Mesenchymal stem cell (in vitro differentiated cells and primary cell): ENCODE data around the gene SRC.

ENCODE experiments used
- DNase-seq: peaks from one replicate; pipeline ENCODE4 v3.0.0-alpha.2; 2013
- H2AFZ ChIP-seq: one replicate; pipeline ENCODE4 v1.6.1; 2013; ENCODE audit warnings: low read depth, mild to moderate bottlenecking, control low read depth, inconsistent platforms, low read length, moderate library complexity
- H2AK5ac ChIP-seq: 2 replicates; pipeline ENCODE4 v1.6.1; 2013; ENCODE audit warnings: low read length, moderate library complexity, mild to moderate bottlenecking, inconsistent platforms; ENCODE audit not compliant: severe bottlenecking
- H2BK120ac ChIP-seq: one replicate; pipeline ENCODE4 v1.6.1; 2013; ENCODE audit warnings: low read depth, mild to moderate bottlenecking, inconsistent platforms, low read length, moderate library complexity
- H2BK12ac ChIP-seq, 2 experiments: one replicate each; pipeline ENCODE4 v1.6.1; 2013; ENCODE audit warnings: inconsistent platforms in 2 of 2, low read length in 2 of 2, mild to moderate bottlenecking in 2 of 2, moderate library complexity in 2 of 2, control low read depth in 1 of 2
- H2BK15ac ChIP-seq: one replicate; pipeline ENCODE4 v1.6.1; 2013; ENCODE audit warnings: mild to moderate bottlenecking, low read depth, inconsistent platforms; ENCODE audit not compliant: poor library complexity, severe bottlenecking
- H2BK5ac ChIP-seq: 2 replicates; pipeline ENCODE4 v1.6.1; 2013; ENCODE audit warnings: low read depth, mild to moderate bottlenecking, low read length, control low read depth, inconsistent platforms; ENCODE audit not compliant: poor library complexity, severe bottlenecking
- H3K14ac ChIP-seq, 2 experiments: one replicate each; pipeline ENCODE4 v1.6.1; 2013; ENCODE audit warnings: inconsistent platforms in 2 of 2, low read length in 2 of 2, control low read depth in 1 of 2, mild to moderate bottlenecking in 1 of 2, moderate library complexity in 1 of 2
- H3K18ac ChIP-seq, 2 experiments: one replicate each; pipeline ENCODE4 v1.6.1; 2013; ENCODE audit warnings: inconsistent platforms in 2 of 2, low read length in 2 of 2, control low read depth in 1 of 2, low read depth in 1 of 2, mild to moderate bottlenecking in 1 of 2
- H3K23ac ChIP-seq, 2 experiments: one replicate each; pipeline ENCODE4 v1.6.1; 2013; ENCODE audit warnings: inconsistent platforms in 2 of 2, low read length in 2 of 2, mild to moderate bottlenecking in 2 of 2, moderate library complexity in 2 of 2, control low read depth in 1 of 2
- H3K27ac ChIP-seq: 2 replicates; pipeline ENCODE4 v1.5.1; 2013; ENCODE audit warnings: mild to moderate bottlenecking, moderate library complexity, low read length, control low read depth, inconsistent platforms; ENCODE audit not compliant: poor library complexity, severe bottlenecking
- H3K27me3 ChIP-seq, 2 experiments: 2 replicates each; pipeline versions ENCODE4 v1.6.1 to v1.7.0; 2013; ENCODE audit warnings: low read length in 2 of 2, mild to moderate bottlenecking in 2 of 2, moderate library complexity in 2 of 2, control low read depth in 1 of 2, inconsistent platforms in 1 of 2; ENCODE audit not compliant: control insufficient read depth in 1 of 2, insufficient read depth in 1 of 2
- H3K36me3 ChIP-seq, 2 experiments: 2 replicates each; pipeline versions ENCODE4 v1.6.1 to v1.7.0; 2013; ENCODE audit warnings: low read length in 2 of 2, control low read depth in 1 of 2, inconsistent platforms in 1 of 2, low read depth in 1 of 2, mild to moderate bottlenecking in 1 of 2; ENCODE audit not compliant: insufficient read depth in 2 of 2, control insufficient read depth in 1 of 2
- H3K4ac ChIP-seq, 2 experiments: one replicate each; pipeline ENCODE4 v1.6.1; 2013; ENCODE audit warnings: inconsistent platforms in 2 of 2, low read length in 2 of 2, mild to moderate bottlenecking in 2 of 2, moderate library complexity in 2 of 2, control low read depth in 1 of 2, low read depth in 1 of 2
- H3K4me1 ChIP-seq: 2 replicates; pipeline ENCODE4 v1.6.1; 2013; ENCODE audit warnings: low read depth, low read length, control low read depth; ENCODE audit not compliant: control insufficient read depth, insufficient read depth
- H3K4me2 ChIP-seq: 2 replicates; pipeline ENCODE4 v1.6.1; 2013; ENCODE audit warnings: low read length, mild to moderate bottlenecking, inconsistent platforms; ENCODE audit not compliant: poor library complexity, severe bottlenecking
- H3K4me3 ChIP-seq, 2 experiments: 2 replicates each; pipeline versions ENCODE4 v1.5.1 to v1.7.0; 2013; ENCODE audit warnings: low read length in 2 of 2, mild to moderate bottlenecking in 2 of 2, control low read depth in 1 of 2, low read depth in 1 of 2; ENCODE audit not compliant: insufficient read depth in 1 of 2
- H3K79me1 ChIP-seq: replicated peaks from 2 replicates; pipeline ENCODE4 v1.6.1; 2013; ENCODE audit warnings: mild to moderate bottlenecking, control low read depth, low read length, inconsistent platforms; ENCODE audit not compliant: poor library complexity, severe bottlenecking
- H3K9ac ChIP-seq: 2 replicates; pipeline ENCODE4 v1.7.0; 2013; ENCODE audit warnings: mild to moderate bottlenecking, low read length, moderate library complexity
- H3K9me3 ChIP-seq: 2 replicates; pipeline ENCODE4 v1.7.0; 2013; ENCODE audit warnings: mild to moderate bottlenecking, low read length; ENCODE audit not compliant: control insufficient read depth
- H4K8ac ChIP-seq: one replicate; pipeline ENCODE4 v1.6.1; 2013; ENCODE audit warnings: inconsistent platforms, mild to moderate bottlenecking, low read length, moderate library complexity
- H4K91ac ChIP-seq: one replicate; pipeline ENCODE4 v1.6.1; 2013; ENCODE audit warnings: mild to moderate bottlenecking, low read length, inconsistent platforms
- WGBS: methylation state at CpG from one replicate; pipeline ENCODE4 v1.1.7; 2013; ENCODE audit warnings: mixed read lengths; 5-methylcytosine and 5-hydroxymethylcytosine counted together

The SRC gene

DNA sequence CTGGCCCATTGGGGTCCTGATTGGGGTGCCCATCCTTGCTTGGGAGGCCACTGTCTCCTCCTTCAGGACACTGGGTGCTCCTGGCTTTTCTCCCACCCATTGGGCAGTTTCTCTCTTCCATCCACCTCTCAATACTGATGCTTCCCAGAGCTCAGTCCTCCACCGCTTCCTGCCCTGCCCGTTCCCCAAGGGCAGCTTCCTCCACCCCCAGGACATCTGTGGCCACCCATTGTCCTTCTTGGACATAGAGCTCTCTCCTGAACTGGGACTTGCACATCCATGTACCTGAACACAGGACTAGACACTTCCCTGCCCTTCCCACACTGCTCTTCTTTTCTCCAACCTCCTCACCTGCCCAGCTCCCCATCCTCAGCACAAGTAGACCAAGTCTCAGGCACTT is 105.7 kb downstream of the SRC start:
- no peak overlapping the region for H2AFZ ChIP-seq
- 79% methylated on average over 2 of the region's 2 CpGs for WGBS
- no peak overlapping the region for H2BK12ac ChIP-seq

DNA sequence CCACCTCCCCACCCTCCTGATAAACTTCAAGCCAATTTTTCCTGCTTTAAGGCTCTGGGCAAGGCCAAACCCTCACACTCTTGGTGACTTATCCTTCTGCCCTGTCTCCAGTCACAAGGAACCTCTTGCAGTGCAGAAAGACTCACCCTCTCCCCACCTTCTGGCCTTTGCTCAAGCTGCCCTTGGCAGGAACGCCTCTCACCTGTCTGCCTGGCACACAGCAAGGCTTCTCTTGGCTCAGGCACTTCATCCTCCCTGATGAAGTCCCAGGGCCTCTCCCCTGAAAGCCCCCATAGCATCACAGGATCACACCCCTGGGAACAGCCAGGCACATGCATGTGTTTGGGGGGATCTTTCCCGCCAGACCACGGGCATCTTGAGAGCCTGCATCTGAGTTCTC is 106.3 kb downstream of the SRC start:
- no peak overlapping the region for H3K9ac ChIP-seq
- H2BK12ac ChIP-seq: no peak overlapping the region
- H2BK15ac ChIP-seq: no peak overlapping the region
- WGBS: 54% methylated on average over 3 of the region's 3 CpGs
- no peak overlapping the region for H3K4me2 ChIP-seq
- no peak overlapping the region for H4K8ac ChIP-seq
- H3K27me3 ChIP-seq: peaks cover 58 to 75% of the 10 kb centered on the region in 2 experiments
- H3K9me3 ChIP-seq: peaks cover 27% of the 10 kb centered on the region
- no peak overlapping the region for H2BK5ac ChIP-seq
- H3K23ac ChIP-seq: no peak overlapping the region
- H2AFZ ChIP-seq: no peak overlapping the region
- H3K4me3 ChIP-seq: no peak overlapping the region
- DNase-seq: no peak
- no peak overlapping the region for H3K4ac ChIP-seq
- no peak overlapping the region for H2AK5ac ChIP-seq
- no peak overlapping the region for H3K14ac ChIP-seq
- no peaks in the 10 kb centered on the region for H3K4me1 ChIP-seq
- no peaks in the 10 kb centered on the region for H3K36me3 ChIP-seq
- H2BK120ac ChIP-seq: no peak overlapping the region
- no peaks in the 10 kb centered on the region for H3K79me1 ChIP-seq
- H4K91ac ChIP-seq: no peak overlapping the region
- no peak overlapping the region for H3K18ac ChIP-seq
- no peak overlapping the region for H3K27ac ChIP-seq

More for the DNA sequence above, 105.7 kb downstream of the SRC start:
- no peak overlapping the region for H3K27ac ChIP-seq
- H3K4me2 ChIP-seq: no peak overlapping the region
- peaks cover 23% of the 10 kb centered on the region for H3K9me3 ChIP-seq
- no peak overlapping the region for H3K14ac ChIP-seq
- no peak overlapping the region for H3K4me3 ChIP-seq
- no peak overlapping the region for H3K4ac ChIP-seq
- no peak overlapping the region for H3K18ac ChIP-seq
- no peak overlapping the region for H2AK5ac ChIP-seq
- H3K79me1 ChIP-seq: no peaks in the 10 kb centered on the region
- H3K4me1 ChIP-seq: no peaks in the 10 kb centered on the region
- no peak overlapping the region for H2BK120ac ChIP-seq
- DNase-seq: no peak
- H3K27me3 ChIP-seq: peaks cover 60 to 81% of the 10 kb centered on the region in 2 experiments
- H4K91ac ChIP-seq: no peak overlapping the region
- H2BK5ac ChIP-seq: no peak overlapping the region
- no peak overlapping the region for H3K23ac ChIP-seq
- no peak overlapping the region for H2BK15ac ChIP-seq
- no peak overlapping the region for H4K8ac ChIP-seq
- H3K9ac ChIP-seq: no peak overlapping the region
- H3K36me3 ChIP-seq: no peaks in the 10 kb centered on the region

DNA sequence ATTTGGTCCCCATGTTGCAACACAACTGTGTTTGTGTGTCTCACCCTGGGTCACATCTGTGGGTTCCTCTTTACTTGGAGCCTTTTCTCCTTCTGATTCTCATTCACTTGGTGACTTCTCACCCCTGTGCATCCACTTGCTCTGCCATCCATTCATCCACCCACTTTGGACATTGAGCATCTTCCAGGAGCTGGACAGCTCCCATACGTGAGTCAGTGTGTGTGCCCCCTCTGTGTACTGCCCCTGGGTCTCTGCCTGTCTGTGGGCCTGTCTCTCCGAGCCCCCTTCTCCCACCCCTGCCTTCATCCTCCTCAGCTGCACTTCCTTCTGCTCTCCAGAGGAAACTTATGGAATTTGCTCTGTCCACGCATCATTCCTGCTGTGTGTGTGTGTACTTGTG is 107.3 kb downstream of the SRC start:
- Histone ChIP-seq H2BK15ac (no peak overlapping the region), H3K14ac (no peak overlapping the region), H4K8ac (no peak overlapping the region), H3K4me3 (no peak overlapping the region), H3K9me3 (peaks cover 34% of the 10 kb centered on the region), H3K9ac (no peak overlapping the region), H2AFZ (no peak overlapping the region), H2BK12ac (no peak overlapping the region), H3K27me3 (peaks cover 56 to 68% of the 10 kb centered on the region in 2 experiments), H3K4me1 (no peaks in the 10 kb centered on the region), H2BK120ac (no peak overlapping the region), H3K36me3 (no peaks in the 10 kb centered on the region), H4K91ac (no peak overlapping the region), H3K23ac (no peak overlapping the region), H2AK5ac (no peak overlapping the region), H3K27ac (no peak overlapping the region), H3K4ac (no peak overlapping the region), H3K4me2 (no peak overlapping the region), H3K18ac (no peak overlapping the region), H2BK5ac (no peak overlapping the region), H3K79me1 (no peaks in the 10 kb centered on the region)
- no peak for DNase-seq
- 46% methylated on average over 3 of the region's 3 CpGs for WGBS

- no peak overlapping the region for H3K4me3 ChIP-seq
- H3K79me1 ChIP-seq: no peaks in the 10 kb centered on the region
- no peak overlapping the region for H2BK15ac ChIP-seq
- H3K18ac ChIP-seq: no peak overlapping the region
- H4K8ac ChIP-seq: no peak overlapping the region
- H3K27me3 ChIP-seq: peaks cover 56 to 66% of the 10 kb centered on the region in 2 experiments
- no peak overlapping the region for H2BK5ac ChIP-seq
- no peak overlapping the region for H3K4me2 ChIP-seq
- H2BK12ac ChIP-seq: no peak overlapping the region
- WGBS: 85% methylated on average over 5 of the region's 5 CpGs
- no peak overlapping the region for H2AK5ac ChIP-seq
- H3K36me3 ChIP-seq: no peaks in the 10 kb centered on the region
- H2BK120ac ChIP-seq: no peak overlapping the region
- no peak overlapping the region for H2AFZ ChIP-seq
- H3K23ac ChIP-seq: no peak overlapping the region
- no peak for DNase-seq
- H3K4ac ChIP-seq: no peak overlapping the region
- no peak overlapping the region for H4K91ac ChIP-seq
- H3K14ac ChIP-seq: no peak overlapping the region
- H3K9ac ChIP-seq: no peak overlapping the region
- peaks cover 40% of the 10 kb centered on the region for H3K9me3 ChIP-seq
- no peaks in the 10 kb centered on the region for H3K4me1 ChIP-seq
- H3K27ac ChIP-seq: no peak overlapping the region
Observed at GRCh38 chr20:37453836-37454235, 107.9 kb downstream of the SRC start.
